ENCODE data around the gene ZCCHC7. TPM values are rescaled to one million over a fixed set of nuclear protein-coding genes. Genes with fewer than 3 reads are reported as not detected.

The ZCCHC7 gene
- total RNA-seq, 2 donors from 2014 or later, result 21.2 to 22.7 TPM

GRCh38 chr9:37332578-37332977, 212.2 kb downstream of the ZCCHC7 start:
- Histone ChIP-seq H3K27ac (ENCODE audit: low read depth, low read length) (no peak overlapping the region), H3K36me3 (ENCODE audit: control insufficient read depth, insufficient read depth, low read length) (no peaks in the 10 kb centered on the region), H3K9ac (ENCODE audit: extremely low read depth, low read length, poor library complexity, severe bottlenecking) (no peak overlapping the region), H3K9me3 (ENCODE audit: control insufficient read depth, low read length) (no peaks in the 10 kb centered on the region), H3K4me1 (ENCODE audit: control insufficient read depth, insufficient read depth, low read length) (no peaks in the 10 kb centered on the region), H3K27me3 (ENCODE audit: control insufficient read depth, insufficient read depth, low read length, poor library complexity, severe bottlenecking) (no peaks in the 10 kb centered on the region), H3K4me3 (ENCODE audit: low read length) (no peak overlapping the region)
- Mint-ChIP-seq H3K4me3 (no peak overlapping the region), H3K4me1 (no peaks in the 10 kb centered on the region), H3K9me3 (no peaks in the 10 kb centered on the region), H3K27ac (no peak overlapping the region), H3K36me3 (ENCODE audit: low read depth) (no peaks in the 10 kb centered on the region), H3K27me3 (ENCODE audit: insufficient read depth) (no peaks in the 10 kb centered on the region)
- no peak for TF ChIP-seq CTCF (conservative IDR thresholded peaks at IDR 0.05)
- DNase-seq, result no peak

- H3K27ac ChIP-seq (ENCODE audit: low read depth, low read length), result no peak overlapping the region
Measured at GRCh38 chr9:37333288-37333687, 212.9 kb downstream of the ZCCHC7 start.

DNA sequence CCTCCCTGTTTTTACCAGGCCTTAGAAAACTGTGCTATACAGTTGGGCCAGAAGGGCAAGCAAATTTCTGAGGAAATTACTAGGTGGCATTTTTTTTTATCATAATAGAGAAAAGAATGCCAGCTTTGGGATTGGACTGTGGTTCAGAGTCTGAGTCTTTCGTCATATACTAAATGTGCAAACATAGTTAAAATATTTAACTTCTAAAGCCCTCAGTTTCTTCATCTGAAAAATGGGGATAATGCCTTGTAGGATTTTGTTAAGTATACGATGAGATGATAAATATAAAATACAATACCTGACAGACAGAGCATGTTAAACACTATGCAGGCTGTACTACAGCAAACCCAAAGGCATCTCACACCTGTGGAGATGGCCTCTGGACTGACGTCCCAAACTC, 214.9 kb downstream of the ZCCHC7 start:
- no peak overlapping the region for H3K4me3 Mint-ChIP-seq
- H3K36me3 Mint-ChIP-seq (ENCODE audit: low read depth), result no peaks in the 10 kb centered on the region
- WGBS, 2 experiments (ENCODE audit: insufficient coverage in 1 of 2, insufficient read length in 1 of 2), result 95 to 100% methylated on average over 1 to 2 of the region's 3 CpGs

More at GRCh38 chr9:37333288-37333687, 212.9 kb downstream of the ZCCHC7 start:
- WGBS, 2 experiments (ENCODE audit: insufficient coverage in 1 of 2, insufficient read length in 1 of 2), result 86 to 94% methylated on average over 1 of the region's 2 CpGs
- Histone ChIP-seq H3K36me3 (ENCODE audit: control insufficient read depth, insufficient read depth, low read length) (no peaks in the 10 kb centered on the region), H3K27me3 (ENCODE audit: control insufficient read depth, insufficient read depth, low read length, poor library complexity, severe bottlenecking) (no peaks in the 10 kb centered on the region), H3K4me3 (ENCODE audit: low read length) (no peak overlapping the region), H3K4me1 (ENCODE audit: control insufficient read depth, insufficient read depth, low read length) (no peaks in the 10 kb centered on the region), H3K9me3 (ENCODE audit: control insufficient read depth, low read length) (no peaks in the 10 kb centered on the region), H3K9ac (ENCODE audit: extremely low read depth, low read length, poor library complexity, severe bottlenecking) (no peak overlapping the region)
- Mint-ChIP-seq H3K4me3 (no peak overlapping the region), H3K27ac (no peak overlapping the region), H3K36me3 (ENCODE audit: low read depth) (no peaks in the 10 kb centered on the region), H3K27me3 (ENCODE audit: insufficient read depth) (no peaks in the 10 kb centered on the region), H3K9me3 (no peaks in the 10 kb centered on the region), H3K4me1 (no peaks in the 10 kb centered on the region)
- TF ChIP-seq CTCF (conservative IDR thresholded peaks at IDR 0.05), result peak; percentile 65
- DNase-seq, result no peak

More for the DNA sequence above, 214.9 kb downstream of the ZCCHC7 start:
- H3K4me1 ChIP-seq (ENCODE audit: control insufficient read depth, insufficient read depth, low read length), result no peaks in the 10 kb centered on the region
- no peak for TF ChIP-seq CTCF (conservative IDR thresholded peaks at IDR 0.05)
- H3K27ac ChIP-seq (ENCODE audit: low read depth, low read length), result no peak overlapping the region
- no peak overlapping the region for H3K4me3 ChIP-seq (ENCODE audit: low read length)
- H3K9ac ChIP-seq (ENCODE audit: extremely low read depth, low read length, poor library complexity, severe bottlenecking), result no peak overlapping the region
- no peaks in the 10 kb centered on the region for H3K27me3 Mint-ChIP-seq (ENCODE audit: insufficient read depth)
- no peak for DNase-seq
- H3K36me3 ChIP-seq (ENCODE audit: control insufficient read depth, insufficient read depth, low read length), result no peaks in the 10 kb centered on the region
- H3K9me3 Mint-ChIP-seq, result no peaks in the 10 kb centered on the region
- H3K4me1 Mint-ChIP-seq, result peaks cover 2% of the 10 kb centered on the region
- H3K9me3 ChIP-seq (ENCODE audit: control insufficient read depth, low read length), result no peaks in the 10 kb centered on the region
- no peaks in the 10 kb centered on the region for H3K27me3 ChIP-seq (ENCODE audit: control insufficient read depth, insufficient read depth, low read length, poor library complexity, severe bottlenecking)
- no peak overlapping the region for H3K27ac Mint-ChIP-seq

Data from endodermal cell (in vitro differentiated cells).